ENCODE measurements around the gene SLC8B1. TPM values are rescaled to one million over a fixed set of nuclear protein-coding genes. Genes with fewer than 3 reads are reported as not detected.

The SLC8B1 gene
- total RNA-seq, 2 experiments from 2014 or later = 13.3 to 15.0 TPM

- POLR2A ChIA-PET = no interaction called here
- CTCF ChIA-PET = no interaction called here
Observed at GRCh38 chr12:113257564-113257963, 77.3 kb downstream of the SLC8B1 start.

- CTCF ChIA-PET = interaction anchor here (1.2 kb wide), 1 partner anchor 171 kb away, joined by 3 read pairs; no protein-coding TSS in a partner anchor
- POLR2A ChIA-PET = no interaction called here
Observed at GRCh38 chr12:113254298-113254697, 80.6 kb downstream of the SLC8B1 start.

GRCh38 chr12:113253532-113254285 is 81.2 kb downstream of the SLC8B1 start:
- ChIA-PET POLR2A (no interaction called here), CTCF (interaction anchor here (1.2 kb wide), 1 partner anchor 172 kb away, joined by 3 read pairs; no protein-coding TSS in a partner anchor)

GRCh38 chr12:113252494-113252893 is 82.4 kb downstream of the SLC8B1 start:
- CTCF ChIA-PET = no interaction called here
- POLR2A ChIA-PET = interaction anchor here (0.6 kb wide), 1 partner anchor 14 kb away, joined by 3 read pairs; no protein-coding TSS in a partner anchor

DNA sequence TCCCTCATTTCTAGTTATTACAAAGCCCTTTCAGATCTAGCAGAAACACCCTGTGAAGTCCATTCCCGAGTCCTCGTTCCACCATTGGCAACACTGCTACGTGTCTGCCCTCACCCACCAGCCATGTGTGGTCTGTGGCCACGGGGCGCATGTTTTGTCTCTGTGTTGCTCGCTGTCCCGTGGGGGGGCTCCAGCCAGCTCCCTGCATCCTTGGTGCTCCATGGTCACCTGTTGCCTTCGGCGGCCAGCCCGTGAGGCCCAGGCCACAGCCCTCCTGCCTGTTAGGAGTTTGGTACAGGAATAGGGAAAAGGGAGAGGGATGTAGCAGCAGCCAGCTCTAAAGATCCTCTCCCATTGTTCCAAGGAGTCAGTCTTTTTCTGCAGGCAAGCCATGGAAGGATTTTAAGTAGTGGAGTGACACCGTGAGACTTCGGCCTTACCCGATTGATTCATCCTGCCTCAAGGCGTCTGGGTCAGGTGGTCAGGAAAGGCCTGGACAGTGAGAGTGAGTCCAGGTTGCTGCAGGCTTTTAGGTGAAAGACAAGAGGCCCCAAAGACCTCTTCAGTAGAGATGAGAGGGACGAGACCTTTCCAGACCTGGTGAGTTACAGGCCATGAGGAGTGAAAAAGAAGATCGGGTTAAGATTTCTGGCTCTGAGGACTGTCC is 83.4 kb downstream of the SLC8B1 start:
- ChIA-PET POLR2A (no interaction called here), CTCF (interaction anchor here (0.6 kb wide), 1 partner anchor 24 kb away, joined by 3 read pairs; no protein-coding TSS in a partner anchor)

DNA sequence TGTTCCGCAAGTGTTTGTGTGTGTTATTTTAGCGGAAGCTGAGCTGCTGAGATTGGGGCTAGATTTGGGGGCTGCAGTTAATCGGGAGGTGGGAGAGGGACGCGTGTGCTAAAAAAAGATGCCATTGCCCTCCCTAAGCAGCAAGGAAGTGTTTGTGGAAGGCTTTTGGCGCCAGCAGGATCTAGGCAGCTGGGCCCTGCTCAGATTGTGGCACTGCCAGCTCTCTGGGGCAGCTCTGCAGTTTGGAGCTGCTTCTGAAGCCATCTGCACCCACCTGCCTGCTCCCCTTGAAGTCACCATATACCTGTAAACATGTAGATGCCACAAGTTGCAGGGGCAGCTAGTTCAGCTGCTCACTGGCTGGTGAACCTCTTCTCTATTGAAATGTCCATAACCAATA is 84.9 kb downstream of the SLC8B1 start:
- ChIA-PET CTCF (interaction anchor here (0.8 to 1.0 kb wide), 2 partner anchors 45 to 76 kb away, joined by 3 to 4 read pairs; no protein-coding TSS in a partner anchor), POLR2A (no interaction called here)

- POLR2A ChIA-PET = no interaction called here
- CTCF ChIA-PET = interaction anchor here (0.8 kb wide), 1 partner anchor 45 kb away, joined by 3 read pairs; no protein-coding TSS in a partner anchor
Observed at GRCh38 chr12:113249546-113249945, 85.4 kb downstream of the SLC8B1 start.

DNA sequence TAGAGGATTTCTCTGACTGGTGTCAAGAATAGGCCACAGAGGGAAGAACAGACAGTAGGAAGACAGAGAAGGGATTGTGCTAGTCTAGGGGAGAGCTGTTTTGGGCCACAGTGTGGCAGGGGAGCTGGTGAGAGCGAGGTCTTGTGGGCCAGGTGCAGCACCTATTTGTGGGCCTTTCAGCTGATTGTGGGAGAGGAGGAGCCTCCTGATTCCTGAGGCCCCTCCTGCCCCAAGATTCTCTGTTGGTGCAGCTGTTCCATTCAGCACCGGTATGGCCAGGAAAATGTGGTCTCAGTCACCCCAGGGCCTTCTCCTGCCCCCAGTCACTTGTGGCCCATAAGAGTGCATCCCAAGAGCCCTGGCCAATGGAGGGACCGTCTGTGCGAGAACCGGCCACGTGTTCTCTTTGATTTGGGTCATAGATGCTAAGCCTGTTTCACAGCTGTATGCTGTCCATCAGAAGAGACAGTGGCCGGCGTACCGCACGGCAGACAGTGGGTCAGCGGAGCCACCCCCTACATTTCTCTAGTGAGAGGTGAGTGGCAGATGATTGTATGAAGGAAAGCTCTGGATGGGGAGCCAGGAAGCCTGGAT is 86.0 kb downstream of the SLC8B1 start:
- ChIA-PET POLR2A (no interaction called here), CTCF (interaction anchor here (0.8 kb wide), 1 partner anchor 44 kb away, joined by 3 read pairs; no protein-coding TSS in a partner anchor)

Other genes starting within 250 kb of the SLC8B1 start
- under 1 TPM; 0.19 TPM for gene RASAL1, start 199.3 kb downstream of the SLC8B1 start, total RNA-seq
- gene CFAP73, start 185.4 kb downstream of the SLC8B1 start, total RNA-seq = under 1 TPM; 0.17 to 0.38 TPM
- 100 to 1,000 TPM; 120 to 128 TPM for gene DDX54, start 149.6 kb downstream of the SLC8B1 start, total RNA-seq
- gene RITA1, start 149.4 kb downstream of the SLC8B1 start, total RNA-seq = 10 to 100 TPM; 26.1 to 28.2 TPM
- gene TPCN1, start 113.6 kb downstream of the SLC8B1 start, total RNA-seq = 10 to 100 TPM; 22.6 to 25.0 TPM
- gene PLBD2, start 23.5 kb upstream of the SLC8B1 start, total RNA-seq = 10 to 100 TPM; 21.2 to 21.7 TPM
- not detected for gene SDS, start 68.8 kb upstream of the SLC8B1 start, total RNA-seq
- gene SDSL, start 87.3 kb upstream of the SLC8B1 start, total RNA-seq = not detected
- gene LHX5, start 136.8 kb upstream of the SLC8B1 start, total RNA-seq = not detected